HCT116 (cell line): ENCODE measurements around the gene IGSF9. TPM values are rescaled to one million over a fixed set of nuclear protein-coding genes. Genes with fewer than 3 reads are reported as not detected.

Source experiments
- ATAC-seq: fragments of 200-7000 bp; cut with Tn5 transposase; 2 replicates; pipeline ENCODE4 v1.9.1; 2020; ENCODE audit warnings: mild to moderate bottlenecking, moderate library complexity
- BruUV-seq: library from RNA; stranded (reverse); fragments of 400-500 nt; replicated peaks from 2 replicates; lab custom pipeline; 2021; lab: Mats Ljungman, UMichigan
- CTCF ChIA-PET: fragments of 300-600 bp; sonication (Branson Sonifier 250); formaldehyde crosslinking; loops from one replicate; lab custom pipeline; 2021; ENCODE audit warnings: antibody characterized with exemption; lab: Charles Lee
- POLR2A ChIA-PET: fragments of 300-600, 350-600 bp; sonication (Branson Sonifier 250); formaldehyde crosslinking; loops from one replicate; lab custom pipeline; 2021; ENCODE audit warnings: antibody characterized with exemption; lab: Charles Lee
- RAD21 ChIA-PET, 2 experiments: fragments of 300-600 bp; sonication (Branson Sonifier 250); formaldehyde crosslinking; loops; one replicate each; lab custom pipeline; 2023; ENCODE audit warnings: low total read pairs in 2 of 2; ENCODE audit not compliant: uncharacterized antibody in 2 of 2, unreplicated experiment in 2 of 2, low non-redundant PET in 1 of 2; lab: Charles Lee
- DNase-seq: peaks from one replicate; pipeline ENCODE4 v3.0.0-alpha.2; 2010; ENCODE audit warnings: low read depth, low spot score
- H2AFZ ChIP-seq: fragments of 200-600 bp; shearing (Covaris generic), sonication (generic); 2 replicates; pipeline ENCODE4 v1.6.1; 2017; ENCODE audit warnings: low read depth, mixed run types, mixed read lengths, antibody characterized with exemption, low read length; ENCODE audit not compliant: poor library complexity, severe bottlenecking
- H3K27ac ChIP-seq: 2 replicates; pipeline ENCODE4 v1.5.1; 2012; ENCODE audit warnings: low read depth, low read length
- H3K27me3 ChIP-seq: fragments of 200-600 bp; sonication (generic); 2 replicates; pipeline ENCODE4 v1.6.1; 2016; ENCODE audit warnings: mixed run types, low read length, mixed read lengths; ENCODE audit not compliant: insufficient read depth
- H3K36me3 ChIP-seq, 2 experiments: fragments of 200-500 bp in 1 of 2; fragments of 200-600 bp in 1 of 2; sonication (Bioruptor generic) in 1 of 2; sonication (generic) in 1 of 2; 2 replicates each; pipeline versions ENCODE4 v1.5.1 to v1.6.1; 2014 to 2016; ENCODE audit warnings: low read length in 2 of 2, inconsistent platforms in 1 of 2, mixed read lengths in 1 of 2, mixed run types in 1 of 2; ENCODE audit not compliant: insufficient read depth in 2 of 2, control insufficient read depth in 1 of 2
- H3K4me1 ChIP-seq, 2 experiments: fragments of 200-600 bp in 1 of 2; sonication (generic) in 1 of 2; 2 replicates each; pipeline versions ENCODE4 v1.5.1 to v1.6.1; 2012 to 2017; ENCODE audit warnings: low read length in 2 of 2, inconsistent platforms in 1 of 2, mild to moderate bottlenecking in 1 of 2, mixed read lengths in 1 of 2, mixed run types in 1 of 2, moderate library complexity in 1 of 2; ENCODE audit not compliant: insufficient read depth in 2 of 2, control insufficient read depth in 1 of 2
- H3K4me2 ChIP-seq: fragments of 200-600 bp; sonication (generic); 2 replicates; pipeline ENCODE4 v1.6.1; 2017; ENCODE audit warnings: mixed run types, low read length, mixed read lengths
- H3K4me3 ChIP-seq, 2 experiments: fragments of 200-600 bp in 1 of 2; sonication (generic) in 1 of 2; replicated peaks in 1 of 2; 2 replicates each; pipeline ENCODE4 v1.5.1; 2011 to 2016; ENCODE audit warnings: low read length in 2 of 2, control low read depth in 1 of 2, low read depth in 1 of 2, mild to moderate bottlenecking in 1 of 2, mixed read lengths in 1 of 2, mixed run types in 1 of 2
- H3K79me2 ChIP-seq: fragments of 200-600 bp; sonication (generic); 2 replicates; pipeline ENCODE4 v1.6.1; 2017; ENCODE audit warnings: mild to moderate bottlenecking, mixed run types, low read length, moderate library complexity, mixed read lengths; ENCODE audit not compliant: insufficient read depth
- H3K9ac ChIP-seq: fragments of 200-600 bp; sonication (generic); 2 replicates; pipeline ENCODE4 v1.6.1; 2016; ENCODE audit warnings: low read length, mixed read lengths
- H3K9me2 ChIP-seq: fragments of 200-600 bp; sonication (generic), shearing (Covaris generic); 2 replicates; pipeline ENCODE4 v1.6.1; 2017; ENCODE audit warnings: mixed run types, mild to moderate bottlenecking, moderate library complexity; ENCODE audit not compliant: insufficient read depth
- H3K9me3 ChIP-seq, 2 experiments: fragments of 200-500 bp in 1 of 2; fragments of 200-600 bp in 1 of 2; sonication (Bioruptor generic) in 1 of 2; sonication (generic) in 1 of 2; 2 replicates each; pipeline ENCODE4 v1.6.1; 2014 to 2017; ENCODE audit warnings: low read length in 2 of 2, mixed read lengths in 2 of 2, inconsistent platforms in 1 of 2, low read depth in 1 of 2, mild to moderate bottlenecking in 1 of 2, mixed run types in 1 of 2, moderate library complexity in 1 of 2; ENCODE audit not compliant: control insufficient read depth in 1 of 2, insufficient read depth in 1 of 2
- H4K20me1 ChIP-seq: fragments of 200-600 bp; sonication (generic), shearing (Covaris generic); 2 replicates; pipeline ENCODE4 v1.6.1; 2017; ENCODE audit warnings: mixed run types, mild to moderate bottlenecking, moderate library complexity; ENCODE audit not compliant: insufficient read depth
- ATF3 ChIP-seq: IDR thresholded peaks from 2 replicates; pipeline ENCODE4 v1.6.1; 2012
- CBX3 ChIP-seq: IDR thresholded peaks from 2 replicates; pipeline ENCODE4 v1.6.1; 2012; ENCODE audit warnings: low read depth
- CEBPB ChIP-seq: IDR thresholded peaks from 2 replicates; pipeline ENCODE4 v1.6.1; 2012; ENCODE audit warnings: low read depth
- EGR1 ChIP-seq: IDR thresholded peaks from 2 replicates; pipeline ENCODE4 v1.6.1; 2012; ENCODE audit warnings: low read depth
- EZH2 ChIP-seq: fragments of 200-600 bp; sonication (generic); IDR thresholded peaks from 2 replicates; pipeline ENCODE4 v1.6.1; 2017; ENCODE audit warnings: antibody characterized with exemption, mixed run types
- FOSL1 ChIP-seq: IDR thresholded peaks from 2 replicates; pipeline ENCODE4 v1.6.1; 2012; ENCODE audit warnings: low read depth
- JUND ChIP-seq: IDR thresholded peaks from 2 replicates; pipeline ENCODE4 v1.6.1; 2012
- POLR2A ChIP-seq: IDR thresholded peaks from 2 replicates; pipeline ENCODE4 v1.7.0; 2011; ENCODE audit warnings: borderline replicate concordance; ENCODE audit not compliant: insufficient read depth, insufficient read length; ENCODE audit errors: extremely low read depth
- POLR2AphosphoS5 ChIP-seq: IDR thresholded peaks from 2 replicates; pipeline ENCODE4 v1.6.1; 2011; ENCODE audit warnings: mild to moderate bottlenecking, low read depth, low read length, moderate library complexity
- REST ChIP-seq: IDR thresholded peaks from 2 replicates; pipeline ENCODE4 v1.6.1; 2012; ENCODE audit warnings: low read depth
- SIN3A ChIP-seq: IDR thresholded peaks from 2 replicates; pipeline ENCODE4 v1.6.1; 2012; ENCODE audit warnings: low read depth
- SP1 ChIP-seq: IDR thresholded peaks from 2 replicates; pipeline ENCODE4 v1.6.1; 2012; ENCODE audit warnings: low read depth
- SRF ChIP-seq: IDR thresholded peaks from 2 replicates; pipeline ENCODE4 v1.6.1; 2012; ENCODE audit warnings: low read depth
- TCF7L2 ChIP-seq: IDR thresholded peaks from 2 replicates; pipeline ENCODE4 v1.7.0; 2011; ENCODE audit warnings: borderline replicate concordance, inconsistent platforms; ENCODE audit not compliant: insufficient read depth, insufficient read length; ENCODE audit errors: extremely low read depth
- YY1 ChIP-seq: IDR thresholded peaks from 2 replicates; pipeline ENCODE4 v1.6.1; 2011; ENCODE audit warnings: low read length, low read depth, moderate library complexity, mild to moderate bottlenecking; ENCODE audit not compliant: insufficient replicate concordance; ENCODE audit errors: extremely low read depth
- ZFX ChIP-seq: fragments of 450-650 bp; IDR thresholded peaks from 2 replicates; pipeline ENCODE4 v1.6.1; 2017
- ZNF274 ChIP-seq: fragments of 200-500 bp; sonication (Bioruptor generic); IDR thresholded peaks from 2 replicates; pipeline ENCODE4 v1.6.1; 2014; ENCODE audit warnings: mild to moderate bottlenecking, low read depth, low read length, inconsistent platforms
- intact Hi-C: fragments of 100-400 bp; cut with micrococcal nuclease; formaldehyde crosslinking; loops from 2 replicates; pipeline ENCODE4 v1.10.0; 2022
- total RNA-seq: library from RNA; stranded (reverse); gene quantifications from one replicate; pipeline ENCODE4 v1.2.1, GENCODE V29; 2021; ENCODE audit not compliant: unreplicated experiment

IGSF9 gene
- total RNA-seq, 1 experiment from 2014 or later = 10.3 TPM

- CTCF ChIA-PET = interaction anchor here (1.3 to 1.9 kb wide), 4 partner anchors 12 to 89 kb away, joined by 3 to 5 read pairs (median 4); no protein-coding TSS in a partner anchor
- no peak overlapping the region for H3K27ac ChIP-seq
- no peak overlapping the region for H2AFZ ChIP-seq
- no peak overlapping the region for H3K9ac ChIP-seq
- no peaks in the 10 kb centered on the region for H3K36me3 ChIP-seq
- BruUV-seq = no TSS peak
- H4K20me1 ChIP-seq = no peaks in the 10 kb centered on the region
- POLR2A ChIA-PET = no interaction called here
- no peak overlapping the region for H3K4me2 ChIP-seq
- RAD21 ChIA-PET = no interaction called here
- no peak overlapping the region for H3K4me3 ChIP-seq
- intact Hi-C loops = no loop called here
- peaks cover 21 to 37% of the 10 kb centered on the region in 2 experiments for H3K4me1 ChIP-seq
- DNase-seq (no peak), ATAC-seq (no peak)
- H3K9me3 ChIP-seq = no peaks in the 10 kb centered on the region
- H3K9me2 ChIP-seq = no peaks in the 10 kb centered on the region
- TF ChIP-seq CEBPB = no peak
- TF ChIP-seq REST = no peak
- TF ChIP-seq YY1 = no peak
- no peak for TF ChIP-seq JUND
- no peak for TF ChIP-seq ZFX
- TF ChIP-seq ATF3 = no peak
- no peak for TF ChIP-seq SP1
- no peak for TF ChIP-seq EGR1
- no peak for TF ChIP-seq FOSL1
- no peak for TF ChIP-seq SIN3A
- no peak for TF ChIP-seq POLR2AphosphoS5
- no peak for TF ChIP-seq POLR2A
- no peak for TF ChIP-seq EZH2
- TF ChIP-seq CBX3 = no peak
- TF ChIP-seq ZNF274 = no peak
- TF ChIP-seq SRF = no peak
- TF ChIP-seq TCF7L2 = no peak
- H3K79me2 ChIP-seq = no peaks in the 10 kb centered on the region
- no peaks in the 10 kb centered on the region for H3K27me3 ChIP-seq
These were observed 66.3 kb downstream of the IGSF9 start for GRCh38 chr1:159879136-159879535.
